Endothelial cell of umbilical vein (primary cell): ENCODE measurements around the gene HSPA8. TPM values are rescaled to one million over a fixed set of nuclear protein-coding genes. Genes with fewer than 3 reads are reported as not detected.

ENCODE experiments used
- BruUV-seq: library from RNA; stranded (reverse); fragments of 400-500 nt; replicated peaks from 2 replicates; lab custom pipeline; 2021; lab: Mats Ljungman, UMichigan
- CTCF ChIA-PET: fragments of 300-600, 350-600 bp; sonication (Branson Sonifier 250); formaldehyde crosslinking; loops from one replicate; lab custom pipeline; 2021; ENCODE audit warnings: antibody characterized with exemption, inconsistent platforms; lab: Charles Lee
- POLR2A ChIA-PET: fragments of 300-600, 350-600 bp; sonication (Branson Sonifier 250); formaldehyde crosslinking; loops from one replicate; lab custom pipeline; 2021; ENCODE audit warnings: antibody characterized with exemption, inconsistent platforms; lab: Charles Lee
- DNase-seq: peaks from one replicate; pipeline ENCODE4 v3.0.0-alpha.2; 2011; ENCODE audit warnings: low read depth, low spot score
- FAIRE-seq: peaks from 2 replicates; lab custom pipeline; 2011; peaks lifted over from hg19 to GRCh38; lab: Jason Lieb, UNC
- H2AFZ ChIP-seq: 2 replicates; pipeline ENCODE4 v1.6.0; 2012; ENCODE audit warnings: low read depth, low read length, control low read depth, inconsistent platforms
- H3K27ac ChIP-seq: 2 replicates; pipeline ENCODE4 v1.5.1; 2011; ENCODE audit warnings: low read depth, mild to moderate bottlenecking, control low read depth, low read length, moderate library complexity; ENCODE audit not compliant: insufficient read depth
- H3K27me3 ChIP-seq, 2 experiments: 2 replicates each; pipeline versions ENCODE4 v1.6.0 to v1.6.1; 2011; ENCODE audit warnings: low read length in 2 of 2, mixed read lengths in 1 of 2; ENCODE audit not compliant: control insufficient read depth in 2 of 2, insufficient read depth in 2 of 2
- H3K36me3 ChIP-seq, 2 experiments: 2 replicates in 1 of 2; 3 replicates in 1 of 2; pipeline ENCODE4 v1.5.1; 2011; ENCODE audit warnings: low read length in 2 of 2, mild to moderate bottlenecking in 1 of 2, moderate library complexity in 1 of 2; ENCODE audit not compliant: control insufficient read depth in 2 of 2, insufficient read depth in 2 of 2; ENCODE audit errors: extremely low read depth in 1 of 2
- H3K4me1 ChIP-seq: 3 replicates; pipeline ENCODE4 v1.5.1; 2011; ENCODE audit warnings: mild to moderate bottlenecking, low read length; ENCODE audit not compliant: control insufficient read depth, insufficient read depth; ENCODE audit errors: extremely low read depth
- H3K4me2 ChIP-seq: 2 replicates; pipeline ENCODE4 v1.6.1; 2011; ENCODE audit warnings: low read length, control low read depth, mixed read lengths; ENCODE audit not compliant: insufficient read depth
- H3K4me3 ChIP-seq, 3 experiments: fragments of 200-600 bp in 1 of 3; sonication (generic), shearing (Covaris generic) in 1 of 3; replicated peaks in 1 of 3; 2 replicates each; pipeline ENCODE4 v1.5.1; 2011 to 2016; ENCODE audit warnings: control low read depth in 3 of 3, low read length in 3 of 3, mild to moderate bottlenecking in 2 of 3, inconsistent platforms in 1 of 3, low read depth in 1 of 3, moderate library complexity in 1 of 3; ENCODE audit not compliant: insufficient read depth in 1 of 3
- H3K79me2 ChIP-seq: 2 replicates; pipeline ENCODE4 v1.6.0; 2012; ENCODE audit warnings: low read length, inconsistent platforms; ENCODE audit not compliant: control insufficient read depth, insufficient read depth
- H3K9ac ChIP-seq: replicated peaks from 2 replicates; pipeline ENCODE3; 2011; ENCODE audit warnings: low read length, control low read depth; ENCODE audit not compliant: insufficient read depth; ENCODE audit errors: extremely low read depth
- H3K9me1 ChIP-seq: replicated peaks from 3 replicates; pipeline ENCODE4 v1.6.0; 2011; ENCODE audit warnings: mild to moderate bottlenecking, low read length; ENCODE audit not compliant: control insufficient read depth, insufficient read depth; ENCODE audit errors: extremely low read depth
- H3K9me3 ChIP-seq: replicated peaks from 2 replicates; pipeline ENCODE4 v1.5.1; 2012; ENCODE audit warnings: low read length, inconsistent platforms; ENCODE audit not compliant: control insufficient read depth, insufficient read depth
- H4K20me1 ChIP-seq: replicated peaks from 2 replicates; pipeline ENCODE3; 2011; ENCODE audit warnings: mild to moderate bottlenecking, low read length; ENCODE audit not compliant: control insufficient read depth, insufficient read depth; ENCODE audit errors: extremely low read depth
- EZH2 ChIP-seq: IDR thresholded peaks from 2 replicates; pipeline ENCODE4 v1.6.1; 2012; ENCODE audit warnings: borderline replicate concordance, low read depth, mild to moderate bottlenecking, moderate library complexity, low read length, inconsistent platforms; ENCODE audit not compliant: severe bottlenecking
- FOS ChIP-seq: IDR thresholded peaks from 2 replicates; pipeline ENCODE4 v1.6.1; 2011; ENCODE audit warnings: mild to moderate bottlenecking, low read length, moderate library complexity, borderline replicate concordance; ENCODE audit not compliant: insufficient read depth
- GATA2 ChIP-seq: IDR thresholded peaks from 2 replicates; pipeline ENCODE4 v1.7.0; 2011; ENCODE audit warnings: low read depth, mild to moderate bottlenecking, moderate library complexity, mixed read lengths, low read length; ENCODE audit not compliant: insufficient read length, insufficient read depth
- JUN ChIP-seq: IDR thresholded peaks from 2 replicates; pipeline ENCODE4 v1.6.1; 2011; ENCODE audit warnings: borderline replicate concordance, low read depth; ENCODE audit not compliant: insufficient read length, insufficient read depth
- MYC ChIP-seq: IDR thresholded peaks from one replicate; pipeline ENCODE4 v1.6.1; 2011; ENCODE audit warnings: mild to moderate bottlenecking, low read depth, low read length
- POLR2A ChIP-seq: IDR thresholded peaks from 2 replicates; pipeline ENCODE4 v1.6.1; 2012; ENCODE audit warnings: low read depth, mild to moderate bottlenecking, control low read depth, low read length
- POLR2AphosphoS5 ChIP-seq: IDR thresholded peaks from 2 replicates; pipeline ENCODE4 v1.6.1; 2012; ENCODE audit warnings: low read depth, mild to moderate bottlenecking, control low read depth, low read length, moderate library complexity; ENCODE audit not compliant: insufficient read depth
- dilution Hi-C: fragments of 300-500 bp; cut with MboI; formaldehyde crosslinking; loops from one replicate; pipeline ENCODE4 v1.15.0; 2019; ENCODE audit warnings: low sequenced_read_pairs; ENCODE audit not compliant: extremely low pct_ligation_motif_present
- intact Hi-C: fragments of 100-400 bp; cut with micrococcal nuclease; formaldehyde crosslinking; loops from one replicate; pipeline ENCODE4 v1.10.0; 2022
- polyA plus RNA-seq, 4 experiments: library from polyadenylated mRNA; depleted of rRNA in 3 of 4; stranded (reverse) in 3 of 4; unstranded in 1 of 4; fragments of >200 nt; gene quantifications; 2 replicates each; pipeline versions ENCODE4 v1.2.1 to v1.2.3, GENCODE V29; 2011 to 2012; ENCODE audit warnings: missing spikeins in 1 of 4
- total RNA-seq: library from RNA; stranded (reverse); gene quantifications from 2 replicates; pipeline ENCODE4 v1.2.3, GENCODE V29; 2021
- TF ChIP-seq, protein P1 (sequence below): IDR thresholded peaks from 2 replicates; pipeline ENCODE4 v1.6.1; 2011; ENCODE audit not compliant: insufficient read depth, insufficient read length
- TF ChIP-seq, protein P2 (sequence below), 2 donors: IDR thresholded peaks; 1 replicate in 1 of 2; 2 replicates in 1 of 2; pipeline ENCODE4 v1.5.1; 2011; ENCODE audit warnings: low read length in 2 of 2, mild to moderate bottlenecking in 2 of 2, moderate library complexity in 2 of 2, control low read depth in 1 of 2, inconsistent platforms in 1 of 2, low read depth in 1 of 2; ENCODE audit not compliant: insufficient read depth in 1 of 2; ENCODE audit errors: extremely low read depth in 1 of 2

HSPA8 gene
- total and polyA plus RNA-seq, 2 donors (not counting 3 experiments of a cell fraction or from before 2014, with no cell fraction given): 1,383 to 1,728 TPM

DNA sequence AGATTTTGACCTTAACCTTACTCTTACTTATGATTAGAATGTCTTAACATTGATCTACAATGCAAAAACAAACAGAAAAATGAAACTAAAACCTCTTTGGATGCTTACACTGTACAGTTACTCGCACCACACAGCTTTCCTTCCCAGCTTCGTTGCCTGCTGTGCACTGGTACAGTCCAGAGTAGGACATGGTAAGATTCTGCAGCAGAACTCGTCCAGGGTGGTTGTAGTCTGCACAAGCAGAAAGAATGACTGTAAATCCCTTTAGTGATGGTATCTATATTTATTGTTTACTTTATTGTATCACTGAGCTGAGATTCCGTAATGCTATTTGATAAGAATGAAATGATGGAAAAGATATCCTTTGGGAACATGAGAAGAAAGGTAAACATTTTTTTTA is 21.0 kb upstream of the HSPA8 start:
- DNase-seq (no peak), FAIRE-seq (no peak)
- Histone ChIP-seq H3K4me2 (peak overlapping the region; percentile 49), H4K20me1 (no peaks in the 10 kb centered on the region), H3K36me3 (no peaks in the 10 kb centered on the region), H3K9me3 (no peaks in the 10 kb centered on the region), H2AFZ (peak overlapping the region; percentile 7), H3K4me1 (peaks cover 15% of the 10 kb centered on the region), H3K9ac (peak overlapping the region; percentile 32), H3K27me3 (no peaks in the 10 kb centered on the region), H3K27ac (peak overlapping the region; percentile 74), H3K4me3 (peak overlapping the region in 1 of 3 experiments; percentile 3), H3K9me1 (no peaks in the 10 kb centered on the region), H3K79me2 (no peaks in the 10 kb centered on the region)
- dilution Hi-C loops (no loop called here), intact Hi-C loops (loop anchor here (1.0 kb wide), 1 partner anchor 21 kb away; the partner anchor contains the start of gene HSPA8)
- ChIA-PET CTCF (interaction anchor here (0.6 to 4.9 kb wide), 7 partner anchors 10 to 497 kb away, joined by 3 to 32 read pairs (median 4); no protein-coding TSS in a partner anchor), POLR2A (interaction anchor here (0.7 to 2.0 kb wide), 5 partner anchors 8 to 29 kb away, joined by 3 to 11 read pairs (median 3); partner anchors contain the start of gene HSPA8)
- BruUV-seq: no TSS peak
- TF ChIP-seq GATA2 (peak; percentile 38), EZH2 (no peak), MYC (no peak)

DNA sequence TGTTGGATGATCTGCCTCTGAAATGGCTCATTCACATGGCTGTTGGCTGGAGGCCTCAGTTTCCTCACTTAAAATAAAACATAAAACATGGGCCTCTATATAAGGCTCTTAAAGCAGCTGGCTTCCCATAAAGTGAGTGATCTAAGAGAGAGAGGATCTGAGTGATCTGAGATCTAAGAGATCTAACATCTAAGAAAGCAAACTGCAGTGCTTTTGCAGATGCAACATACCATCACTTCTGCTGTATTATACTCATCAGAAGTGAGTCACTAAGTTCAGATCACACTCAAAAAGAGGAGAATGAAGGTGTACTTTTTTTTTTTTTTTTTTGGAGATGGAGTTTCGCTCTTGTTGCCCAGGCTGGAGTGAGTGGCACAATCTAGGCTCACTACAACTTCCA is 18.1 kb upstream of the HSPA8 start:
- dilution Hi-C loops (no loop called here), intact Hi-C loops (no loop called here)
- DNase-seq (no peak), FAIRE-seq (no peak)
- POLR2A ChIA-PET: no interaction called here
- Histone ChIP-seq H3K4me1 (peaks cover 15% of the 10 kb centered on the region), H3K9ac (no peak overlapping the region), H3K9me1 (no peaks in the 10 kb centered on the region), H3K9me3 (no peaks in the 10 kb centered on the region), H3K79me2 (no peaks in the 10 kb centered on the region), H3K4me3 (no peak overlapping the region), H3K36me3 (no peaks in the 10 kb centered on the region), H3K27ac (no peak overlapping the region), H3K27me3 (no peaks in the 10 kb centered on the region), H4K20me1 (no peaks in the 10 kb centered on the region), H3K4me2 (no peak overlapping the region), H2AFZ (no peak overlapping the region)
- TF ChIP-seq POLR2AphosphoS5 (no peak), POLR2A (no peak), MYC (no peak), FOS (no peak), GATA2 (no peak), JUN (no peak), EZH2 (no peak)
- TF ChIP-seq, protein P1, sequence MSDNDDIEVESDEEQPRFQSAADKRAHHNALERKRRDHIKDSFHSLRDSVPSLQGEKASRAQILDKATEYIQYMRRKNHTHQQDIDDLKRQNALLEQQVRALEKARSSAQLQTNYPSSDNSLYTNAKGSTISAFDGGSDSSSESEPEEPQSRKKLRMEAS: no peak
- TF ChIP-seq, protein P2, sequence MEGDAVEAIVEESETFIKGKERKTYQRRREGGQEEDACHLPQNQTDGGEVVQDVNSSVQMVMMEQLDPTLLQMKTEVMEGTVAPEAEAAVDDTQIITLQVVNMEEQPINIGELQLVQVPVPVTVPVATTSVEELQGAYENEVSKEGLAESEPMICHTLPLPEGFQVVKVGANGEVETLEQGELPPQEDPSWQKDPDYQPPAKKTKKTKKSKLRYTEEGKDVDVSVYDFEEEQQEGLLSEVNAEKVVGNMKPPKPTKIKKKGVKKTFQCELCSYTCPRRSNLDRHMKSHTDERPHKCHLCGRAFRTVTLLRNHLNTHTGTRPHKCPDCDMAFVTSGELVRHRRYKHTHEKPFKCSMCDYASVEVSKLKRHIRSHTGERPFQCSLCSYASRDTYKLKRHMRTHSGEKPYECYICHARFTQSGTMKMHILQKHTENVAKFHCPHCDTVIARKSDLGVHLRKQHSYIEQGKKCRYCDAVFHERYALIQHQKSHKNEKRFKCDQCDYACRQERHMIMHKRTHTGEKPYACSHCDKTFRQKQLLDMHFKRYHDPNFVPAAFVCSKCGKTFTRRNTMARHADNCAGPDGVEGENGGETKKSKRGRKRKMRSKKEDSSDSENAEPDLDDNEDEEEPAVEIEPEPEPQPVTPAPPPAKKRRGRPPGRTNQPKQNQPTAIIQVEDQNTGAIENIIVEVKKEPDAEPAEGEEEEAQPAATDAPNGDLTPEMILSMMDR (IDR thresholded peaks at IDR 0.05; ENCODE audit: extremely low read depth in 1 of 2, insufficient read depth in 1 of 2, low read depth in 1 of 2, low read length in 2 of 2): no peak
- CTCF ChIA-PET: interaction anchor here (0.7 to 1.6 kb wide), 3 partner anchors 23 to 181 kb away, joined by 3 to 6 read pairs (median 3); no protein-coding TSS in a partner anchor
- no TSS peak for BruUV-seq
